H1 (cell line): Measurements from ENCODE around the gene OPCML. TPM values are rescaled to one million over a fixed set of nuclear protein-coding genes. Genes with fewer than 3 reads are reported as not detected.

ENCODE experiments used
- CTCF ChIA-PET: fragments of 300-600 bp; sonication (Branson Sonifier 250); formaldehyde crosslinking; loops from one replicate; lab custom pipeline; 2021; ENCODE audit not compliant: partially characterized antibody; lab: Charles Lee
- POLR2A ChIA-PET: fragments of 300-600 bp; sonication (Branson Sonifier 250); formaldehyde crosslinking; loops from one replicate; lab custom pipeline; 2021; ENCODE audit warnings: inconsistent platforms; ENCODE audit not compliant: partially characterized antibody; lab: Charles Lee
- DNase-seq, 2 experiments: peaks; one replicate each; pipeline versions ENCODE4 v3.0.0 to v3.0.0-alpha.2; 2010 to 2022; ENCODE audit warnings: low spot score in 2 of 2, low read depth in 1 of 2, mixed read lengths in 1 of 2
- FAIRE-seq: peaks from 2 replicates; lab custom pipeline; 2011; peaks lifted over from hg19 to GRCh38; lab: Jason Lieb, UNC
- H2AFZ ChIP-seq: 2 replicates; pipeline ENCODE4 v1.8.1; 2012; ENCODE audit warnings: low read length, inconsistent platforms
- H2AK5ac ChIP-seq: 2 replicates; pipeline ENCODE4 v1.6.1; 2013; ENCODE audit warnings: low read depth, low read length
- H2BK120ac ChIP-seq: replicated peaks from 2 replicates; pipeline ENCODE3; 2013; ENCODE audit warnings: low read depth, low read length, inconsistent platforms
- H2BK12ac ChIP-seq: 2 replicates; pipeline ENCODE4 v1.6.1; 2013; ENCODE audit warnings: low read depth, low read length
- H2BK15ac ChIP-seq: 2 replicates; pipeline ENCODE4 v1.6.1; 2013; ENCODE audit warnings: low read length
- H2BK20ac ChIP-seq: 2 replicates; pipeline ENCODE4 v1.6.1; 2013; ENCODE audit warnings: low read length
- H2BK5ac ChIP-seq: 2 replicates; pipeline ENCODE4 v1.6.1; 2013; ENCODE audit warnings: low read depth, low read length
- H3K14ac ChIP-seq: 2 replicates; pipeline ENCODE4 v1.6.1; 2013; ENCODE audit warnings: inconsistent platforms; ENCODE audit not compliant: insufficient read length
- H3K18ac ChIP-seq: 2 replicates; pipeline ENCODE4 v1.6.1; 2013; ENCODE audit warnings: low read length; ENCODE audit errors: extremely low read depth
- H3K23ac ChIP-seq: 2 replicates; pipeline ENCODE4 v1.6.1; 2013; ENCODE audit warnings: inconsistent platforms; ENCODE audit not compliant: insufficient read length
- H3K23me2 ChIP-seq: 2 replicates; pipeline ENCODE4 v1.6.1; 2013; ENCODE audit warnings: low read depth, low read length
- H3K27ac ChIP-seq: 2 replicates; pipeline ENCODE4 v1.6.1; 2011; ENCODE audit warnings: low read depth, low read length, inconsistent platforms
- H3K27me3 ChIP-seq, 4 experiments: replicated peaks in 1 of 4; 1 replicate in 1 of 4; 2 replicates in 3 of 4; pipeline versions ENCODE4 v1.6.1 to v1.8.1; 2011 to 2013; ENCODE audit warnings: low read length in 3 of 4, mild to moderate bottlenecking in 3 of 4, inconsistent platforms in 2 of 4, mixed read lengths in 2 of 4, moderate library complexity in 1 of 4; ENCODE audit not compliant: control insufficient read depth in 3 of 4, insufficient read depth in 3 of 4; ENCODE audit errors: extremely low read depth in 1 of 4
- H3K36me3 ChIP-seq, 4 experiments: 2 replicates each; pipeline versions ENCODE4 v1.6.1 to v1.8.1; 2011 to 2013; ENCODE audit warnings: mild to moderate bottlenecking in 4 of 4, low read length in 3 of 4, moderate library complexity in 2 of 4, control low read depth in 1 of 4, inconsistent platforms in 1 of 4; ENCODE audit not compliant: insufficient read depth in 4 of 4, control insufficient read depth in 2 of 4
- H3K4ac ChIP-seq: replicated peaks from 2 replicates; pipeline ENCODE3; 2013; ENCODE audit warnings: low read length, low read depth, mixed read lengths, inconsistent platforms; ENCODE audit not compliant: insufficient read length
- H3K4me1 ChIP-seq, 4 experiments: replicated peaks in 1 of 4; 1 replicate in 1 of 4; 2 replicates in 3 of 4; pipeline versions ENCODE4 v1.6.1 to v1.8.1; 2011 to 2013; ENCODE audit warnings: low read length in 3 of 4, inconsistent platforms in 2 of 4, mixed read lengths in 1 of 4; ENCODE audit not compliant: insufficient read depth in 4 of 4, control insufficient read depth in 3 of 4
- H3K4me2 ChIP-seq, 2 experiments: 2 replicates each; pipeline versions ENCODE4 v1.6.1 to v1.8.1; 2011 to 2013; ENCODE audit warnings: low read depth in 2 of 2, low read length in 2 of 2, control low read depth in 1 of 2, inconsistent platforms in 1 of 2, mild to moderate bottlenecking in 1 of 2; ENCODE audit not compliant: insufficient read depth in 1 of 2
- H3K4me3 ChIP-seq, 4 experiments: fragments of 200-600, 300-600 bp in 1 of 4; sonication (generic), shearing (Covaris generic), sonication (Bioruptor Twin) in 1 of 4; 2 replicates each; pipeline versions ENCODE4 v1.5.1 to v1.8.1; 2011 to 2016; ENCODE audit warnings: low read length in 4 of 4, low read depth in 3 of 4, control low read depth in 2 of 4, inconsistent platforms in 2 of 4, mild to moderate bottlenecking in 2 of 4, mixed read lengths in 1 of 4, moderate library complexity in 1 of 4; ENCODE audit not compliant: insufficient read depth in 2 of 4; ENCODE audit errors: extremely low read depth in 1 of 4
- H3K56ac ChIP-seq: replicated peaks from 2 replicates; pipeline ENCODE3; 2013; ENCODE audit warnings: low read depth, mild to moderate bottlenecking, mixed read lengths, low read length, inconsistent platforms; ENCODE audit not compliant: insufficient read length
- H3K79me1 ChIP-seq: 2 replicates; pipeline ENCODE4 v1.6.1; 2013; ENCODE audit warnings: low read depth, low read length, control low read depth
- H3K79me2 ChIP-seq, 2 experiments: 2 replicates each; pipeline versions ENCODE4 v1.6.1 to v1.8.1; 2012 to 2013; ENCODE audit warnings: low read length in 2 of 2, mild to moderate bottlenecking in 2 of 2, inconsistent platforms in 1 of 2; ENCODE audit not compliant: insufficient read depth in 2 of 2, control insufficient read depth in 1 of 2
- H3K9ac ChIP-seq, 4 experiments: replicated peaks in 1 of 4; 1 replicate in 1 of 4; 2 replicates in 3 of 4; pipeline versions ENCODE4 v1.6.1 to v1.8.1; 2011 to 2013; ENCODE audit warnings: low read depth in 3 of 4, low read length in 3 of 4, control low read depth in 2 of 4, mild to moderate bottlenecking in 2 of 4, moderate library complexity in 2 of 4, inconsistent platforms in 1 of 4; ENCODE audit errors: extremely low read depth in 1 of 4
- H3K9me3 ChIP-seq, 2 experiments: 2 replicates each; pipeline versions ENCODE4 v1.6.1 to v1.8.1; 2012 to 2013; ENCODE audit warnings: mild to moderate bottlenecking in 2 of 2, moderate library complexity in 2 of 2, control low read depth in 1 of 2, inconsistent platforms in 1 of 2, low read depth in 1 of 2, low read length in 1 of 2, mixed read lengths in 1 of 2; ENCODE audit not compliant: insufficient read depth in 2 of 2
- H4K20me1 ChIP-seq, 2 experiments: replicated peaks in 1 of 2; 2 replicates each; pipeline versions ENCODE3 to v1.8.1; 2011 to 2013; ENCODE audit warnings: inconsistent platforms in 2 of 2, low read length in 2 of 2, mild to moderate bottlenecking in 1 of 2; ENCODE audit not compliant: insufficient read depth in 2 of 2, control insufficient read depth in 1 of 2
- H4K5ac ChIP-seq: 2 replicates; pipeline ENCODE4 v1.6.1; 2013; ENCODE audit warnings: low read length, low read depth, mixed read lengths, inconsistent platforms; ENCODE audit not compliant: insufficient read length
- H4K8ac ChIP-seq: 2 replicates; pipeline ENCODE4 v1.8.0; 2013; ENCODE audit warnings: mild to moderate bottlenecking, moderate library complexity, low read length, inconsistent platforms; ENCODE audit not compliant: insufficient read depth; ENCODE audit errors: extremely low read depth
- H4K91ac ChIP-seq: replicated peaks from 2 replicates; pipeline ENCODE3; 2013; ENCODE audit warnings: low read length, mixed read lengths, inconsistent platforms; ENCODE audit not compliant: insufficient read length
- JUN ChIP-seq: IDR thresholded peaks from 2 replicates; pipeline ENCODE4 v1.6.1; 2011; ENCODE audit warnings: low read depth, mild to moderate bottlenecking, improper control_type of control experiment, low read length
- JUND ChIP-seq: IDR thresholded peaks from 2 replicates; pipeline ENCODE4 v1.6.1; 2011; ENCODE audit warnings: mild to moderate bottlenecking, improper control_type of control experiment, low read length
- SP1 ChIP-seq: IDR thresholded peaks from 2 replicates; pipeline ENCODE4 v1.6.1; 2011; ENCODE audit warnings: low read depth, low read length
- SP2 ChIP-seq: IDR thresholded peaks from 2 replicates; pipeline ENCODE4 v1.6.1; 2012; ENCODE audit warnings: mild to moderate bottlenecking, low read length, inconsistent platforms
- TEAD4 ChIP-seq: IDR thresholded peaks from 2 replicates; pipeline ENCODE4 v1.6.1; 2012; ENCODE audit warnings: low read depth, low read length, inconsistent platforms, mixed read lengths
- WGBS, 2 experiments: shearing (Covaris generic) in 1 of 2; methylation state at CpG; one replicate each; pipeline versions ENCODE4 v1.1.6 to v1.1.7; 2013 to 2015; ENCODE audit warnings: low lambda C conversion rate in 2 of 2, mixed read lengths in 2 of 2, inconsistent platforms in 1 of 2, low coverage in 1 of 2, missing lambda C conversion rate in 1 of 2; ENCODE audit not compliant: insufficient replicate concordance in 2 of 2, insufficient coverage in 1 of 2, insufficient read length in 1 of 2; ENCODE audit errors: extremely low coverage in 1 of 2, missing lambda C conversion rate in 1 of 2; 5-methylcytosine and 5-hydroxymethylcytosine counted together
- polyA plus RNA-seq, 7 experiments: library from polyadenylated mRNA; depleted of rRNA in 3 of 7; stranded (reverse) in 5 of 7; unstranded in 2 of 7; fragments of >200 nt in 5 of 7; fragments of 200-250 nt in 2 of 7; gene quantifications; 1 replicate in 5 of 7; 2 replicates in 1 of 7; 4 replicates in 1 of 7; pipeline versions ENCODE4 v1.2.1 to v1.2.3, GENCODE V29; 2011 to 2013; ENCODE audit warnings: missing spikeins in 2 of 7, mixed read lengths in 2 of 7
- total RNA-seq: library from RNA; stranded (reverse); fragmentation: NEBNext Ultra II Directional; extraction: Animal tissue kit (Norgen Biotek cat#: 25700); gene quantifications from 2 replicates; pipeline ENCODE4 v1.2.1, GENCODE V29; 2021

Gene OPCML
- total and polyA plus RNA-seq, 2 of the 8 experiments (the other 6 are each of a cell fraction or from before 2014, with no cell fraction given): 2.3 to 3.1 TPM

GRCh38 chr11:132451942-132452601, 1080.2 kb downstream of the OPCML start:
- no peak overlapping the region for H2BK15ac ChIP-seq

More at GRCh38 chr11:132451942-132452601, 1080.2 kb downstream of the OPCML start:
- Histone ChIP-seq H3K4me3 (peak overlapping the region in 1 of 4 experiments; percentile 20; a peak in 1 of 8 replicates), H2BK12ac (peak overlapping the region; percentile 96), H3K56ac (no peak overlapping the region), H3K4ac (no peak overlapping the region), H3K14ac (no peak overlapping the region), H4K20me1 (no peaks in the 10 kb centered on the region), H4K8ac (no peak overlapping the region; the same call in 1 of the 2 replicates), H3K79me1 (no peaks in the 10 kb centered on the region), H3K9ac (no peak overlapping the region; a peak in 1 of 7 replicates), H2BK5ac (peak overlapping the region; percentile 66), H3K23me2 (no peaks in the 10 kb centered on the region), H3K4me1 (peaks cover 1 to 18% (median 9%) of the 10 kb centered on the region in 4 experiments; a peak in 6 of 7 replicates), H4K5ac (no peak overlapping the region), H4K91ac (no peak overlapping the region), H2BK20ac (no peak overlapping the region), H3K4me2 (peak overlapping the region; percentile 31 to 69), H2BK120ac (peak overlapping the region; percentile 16), H3K9me3 (no peaks in the 10 kb centered on the region), H3K79me2 (no peaks in the 10 kb centered on the region), H2AFZ (no peak overlapping the region), H2AK5ac (peak overlapping the region; percentile 96; the same call in 1 of the 2 replicates), H3K23ac (no peak overlapping the region), H3K27ac (no peak overlapping the region; the same call in 1 of the 2 replicates), H3K27me3 (no peaks in the 10 kb centered on the region), H3K18ac (peak overlapping the region; percentile 29; the same call in 1 of the 2 replicates), H3K36me3 (no peaks in the 10 kb centered on the region)
- POLR2A ChIA-PET: interaction anchor here (0.6 to 1.0 kb wide), 3 partner anchors 18 to 524 kb away, joined by 3 to 4 read pairs (median 3); no protein-coding TSS in a partner anchor
- FAIRE-seq (peak; percentile 85), DNase-seq (peak; percentile 23 to 47)
- 44% methylated on average over 6 of the region's 7 CpGs; no CpG with 5 or more reads in 1 of the 2 experiments for WGBS, 2 experiments
- CTCF ChIA-PET: interaction anchor here (0.7 to 1.2 kb wide), 4 partner anchors 12 to 140 kb away, joined by 3 read pairs; no protein-coding TSS in a partner anchor
- TF ChIP-seq JUND: 0 out of 2 replicates have a peak, but pooled peaks have one; percentile 4
- TF ChIP-seq SP2: no peak
- peak; percentile 7; the same call in 1 of the 2 replicates for TF ChIP-seq SP1
- TF ChIP-seq JUN: no peak
- TF ChIP-seq TEAD4: peak; percentile 71
